Measurements from ENCODE around the gene SYNE1.
"Not testable (repeated sequence)": the region's sequence is repeated elsewhere in the genome, so short reads cannot be mapped to it uniquely, and the experiment has no call there.

The SYNE1 gene

GRCh38 chr6:152076242-152076641, 560.9 kb downstream of the SYNE1 start:
- not testable (repeated sequence) for H3K9me3 ChIP-seq (ENCODE audit: control insufficient read depth, low read length); H3K4me3 ChIP-seq (ENCODE audit: insufficient read depth, low read depth, low read length, poor library complexity, severe bottlenecking); H3K4me1 ChIP-seq (ENCODE audit: control insufficient read depth, insufficient read depth, low read length, poor library complexity, severe bottlenecking); H3K36me3 ChIP-seq (ENCODE audit: control insufficient read depth, insufficient read depth, low read length); DNase-seq; H3K27me3 ChIP-seq (replicated peaks; ENCODE audit: control insufficient read depth, insufficient read depth, low read length, poor library complexity, severe bottlenecking); H3K27ac ChIP-seq (ENCODE audit: insufficient read depth, low read length, poor library complexity, severe bottlenecking)

DNA sequence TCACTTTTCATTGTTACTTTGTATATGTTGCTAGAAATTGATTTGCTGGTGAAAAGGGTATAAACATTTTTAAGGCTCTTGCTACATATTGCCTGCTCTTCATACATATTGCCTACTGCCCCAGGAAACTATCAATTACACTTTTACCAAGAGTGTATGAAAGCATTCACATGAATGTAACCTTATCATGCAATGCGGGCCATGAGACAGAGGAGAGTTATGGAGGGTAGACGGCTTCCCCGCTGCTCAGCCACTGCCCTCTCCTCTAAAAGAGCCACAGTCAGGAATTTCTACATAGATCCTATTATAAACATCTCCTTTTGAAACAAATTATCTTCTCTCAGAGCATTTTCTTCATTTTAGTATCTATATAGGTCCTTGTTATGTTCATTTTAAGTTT, 565.3 kb downstream of the SYNE1 start:
- no peak overlapping the region for H3K27ac ChIP-seq (ENCODE audit: insufficient read depth, low read length, poor library complexity, severe bottlenecking)
- H3K4me3 ChIP-seq (ENCODE audit: insufficient read depth, low read depth, low read length, poor library complexity, severe bottlenecking), result no peak overlapping the region
- no peaks in the 10 kb centered on the region for H3K4me1 ChIP-seq (ENCODE audit: control insufficient read depth, insufficient read depth, low read length, poor library complexity, severe bottlenecking)
- H3K27me3 ChIP-seq (replicated peaks; ENCODE audit: control insufficient read depth, insufficient read depth, low read length, poor library complexity, severe bottlenecking), result no peaks in the 10 kb centered on the region
- no peak for DNase-seq
- H3K9me3 ChIP-seq (ENCODE audit: control insufficient read depth, low read length), result no peaks in the 10 kb centered on the region
- no peaks in the 10 kb centered on the region for H3K36me3 ChIP-seq (ENCODE audit: control insufficient read depth, insufficient read depth, low read length)

Data from effector memory CD4-positive, alpha-beta T cell (primary cell).